CD4-positive, alpha-beta T cell (primary cell): ENCODE results near the gene PFDN1. TPM values are rescaled to one million over a fixed set of nuclear protein-coding genes. Genes with fewer than 3 reads are reported as not detected.

Source experiments
- ATAC-seq: fragments of 200-7000 bp; cut with Tn5 transposase; one replicate; pipeline ENCODE4 v1.10.0; 2022; ENCODE audit warnings: mild to moderate bottlenecking; ENCODE audit not compliant: poor library complexity
- CTCF ChIA-PET: fragments of 350-600 bp; sonication (Branson Sonifier 250); formaldehyde crosslinking; loops from one replicate; lab custom pipeline; 2021; ENCODE audit warnings: antibody characterized with exemption, inconsistent platforms; lab: Charles Lee
- POLR2A ChIA-PET: fragments of 350-600 bp; sonication (Branson Sonifier 250); formaldehyde crosslinking; loops from one replicate; lab custom pipeline; 2021; ENCODE audit warnings: antibody characterized with exemption, inconsistent platforms; lab: Charles Lee
- DNase-seq, 14 experiments: peaks; one replicate each; pipeline ENCODE4 v3.0.0-alpha.2; 2013 to 2020; ENCODE audit warnings: mixed read lengths in 2 of 14
- H3K27ac ChIP-seq, 2 donors: one replicate each; pipeline versions ENCODE4 v1.5.1 to v1.7.0; 2013; ENCODE audit warnings: low read length in 2 of 2, low read depth in 1 of 2, mild to moderate bottlenecking in 1 of 2
- H3K27me3 ChIP-seq, 2 experiments: 1 replicate in 1 of 2; 2 replicates in 1 of 2; pipeline versions ENCODE4 v1.6.1 to v1.7.0; 2013; ENCODE audit warnings: low read length in 2 of 2, control low read depth in 1 of 2, mild to moderate bottlenecking in 1 of 2, moderate library complexity in 1 of 2; ENCODE audit not compliant: insufficient read depth in 2 of 2, control insufficient read depth in 1 of 2
- H3K36me3 ChIP-seq: one replicate; pipeline ENCODE4 v1.6.1; 2013; ENCODE audit warnings: low read length, control low read depth; ENCODE audit not compliant: insufficient read depth
- H3K4me1 ChIP-seq: one replicate; pipeline ENCODE4 v1.6.1; 2013; ENCODE audit warnings: low read length, control low read depth; ENCODE audit not compliant: insufficient read depth
- H3K4me3 ChIP-seq: one replicate; pipeline ENCODE4 v1.5.1; 2013; ENCODE audit warnings: mild to moderate bottlenecking, low read length, moderate library complexity
- H3K9me3 ChIP-seq, 2 experiments: 1 replicate in 1 of 2; 2 replicates in 1 of 2; pipeline versions ENCODE4 v1.6.1 to v1.7.0; 2013; ENCODE audit warnings: low read length in 2 of 2, mild to moderate bottlenecking in 2 of 2, control low read depth in 1 of 2, moderate library complexity in 1 of 2; ENCODE audit not compliant: control insufficient read depth in 1 of 2, insufficient read depth in 1 of 2
- H3K27ac Mint-ChIP-seq: one replicate; pipeline ENCODE4 v1.8.0; 2020; ENCODE audit warnings: mixed read lengths
- H3K27me3 Mint-ChIP-seq: one replicate; pipeline ENCODE4 v1.8.0; 2021; ENCODE audit warnings: mixed read lengths
- H3K36me3 Mint-ChIP-seq: one replicate; pipeline ENCODE4 v1.8.0; 2021; ENCODE audit warnings: low read depth, mixed read lengths
- H3K4me1 Mint-ChIP-seq: one replicate; pipeline ENCODE4 v1.8.0; 2021; ENCODE audit warnings: low read depth, mixed read lengths
- H3K4me3 Mint-ChIP-seq: one replicate; pipeline ENCODE4 v1.8.0; 2020; ENCODE audit warnings: mild to moderate bottlenecking, mixed read lengths
- H3K9me3 Mint-ChIP-seq: one replicate; pipeline ENCODE4 v1.8.0; 2020; ENCODE audit warnings: mixed read lengths
- CTCF ChIP-seq: fragments of 200-600 bp; IDR thresholded peaks from one replicate; pipeline ENCODE4 v1.8.0; 2022; ENCODE audit warnings: antibody characterized with exemption, mild to moderate bottlenecking
- intact Hi-C, 2 experiments: fragments of 100-400 bp; cut with DNase I in 1 of 2; cut with micrococcal nuclease in 1 of 2; formaldehyde crosslinking; loops; one replicate each; pipeline versions ENCODE4 v1.15.1 to v1.9.0; 2023 to 2025; cut with DNase I, micrococcal nuclease
- total RNA-seq, 174 experiments: library from RNA in 2 of 174; stranded (reverse) in 2 of 174; gene quantifications; one replicate each; pipeline ENCODE4 v1.2.3 and lab custom pipeline; 2021 to 2026

PFDN1 gene
- total RNA-seq, 2 experiments from 2014 or later = 21.3 to 22.0 TPM

- peak overlapping the region; percentile 12 for H3K27ac Mint-ChIP-seq
- H3K4me1 ChIP-seq = no peaks in the 10 kb centered on the region
- intact Hi-C loops = no loop called here
- POLR2A ChIA-PET = no interaction called here
- no peak overlapping the region for H3K4me3 Mint-ChIP-seq
- H3K27me3 Mint-ChIP-seq = no peaks in the 10 kb centered on the region
- no peaks in the 10 kb centered on the region for H3K9me3 ChIP-seq
- no peak for ATAC-seq
- H3K4me3 ChIP-seq = no peak overlapping the region
- H3K9me3 Mint-ChIP-seq = no peaks in the 10 kb centered on the region
- no peak for TF ChIP-seq CTCF
- H3K36me3 ChIP-seq = peaks cover 11% of the 10 kb centered on the region
- H3K4me1 Mint-ChIP-seq = peaks cover 78% of the 10 kb centered on the region
- H3K36me3 Mint-ChIP-seq = peaks cover 41% of the 10 kb centered on the region
- no peak overlapping the region for H3K27ac ChIP-seq
- DNase-seq = peak in 6 of 14 experiments; percentile 7 to 50 (median 22)
- no peaks in the 10 kb centered on the region for H3K27me3 ChIP-seq
- CTCF ChIA-PET = interaction anchor here (0.6 to 1.2 kb wide), 2 partner anchors 9 to 697 kb away, joined by 3 to 4 read pairs; no protein-coding TSS in a partner anchor
Observed at GRCh38 chr5:140295414-140295813, 7.5 kb downstream of the PFDN1 start.

GRCh38 chr5:140294753-140295152, 8.1 kb downstream of the PFDN1 start:
- Histone ChIP-seq H3K27me3 (no peaks in the 10 kb centered on the region), H3K9me3 (no peaks in the 10 kb centered on the region), H3K27ac (no peak overlapping the region), H3K4me3 (no peak overlapping the region), H3K36me3 (peaks cover 11% of the 10 kb centered on the region), H3K4me1 (no peaks in the 10 kb centered on the region)
- Mint-ChIP-seq H3K27ac (peak overlapping the region; percentile 28), H3K4me1 (peaks cover 81% of the 10 kb centered on the region), H3K36me3 (peaks cover 37% of the 10 kb centered on the region), H3K4me3 (no peak overlapping the region), H3K9me3 (no peaks in the 10 kb centered on the region), H3K27me3 (no peaks in the 10 kb centered on the region)
- no peak for DNase-seq
- no peak for ATAC-seq
- CTCF ChIA-PET = interaction anchor here (0.9 kb wide), 1 partner anchor 8 kb away, joined by 3 read pairs; the partner anchor contains the start of gene PFDN1
- POLR2A ChIA-PET = interaction anchor here (0.8 kb wide), 1 partner anchor 8 kb away, joined by 4 read pairs; the partner anchor contains the start of gene PFDN1
- TF ChIP-seq CTCF = no peak
- intact Hi-C loops = no loop called here

- H3K36me3 Mint-ChIP-seq = peaks cover 32% of the 10 kb centered on the region
- H3K9me3 ChIP-seq = no peaks in the 10 kb centered on the region
- H3K4me1 ChIP-seq = no peaks in the 10 kb centered on the region
- ATAC-seq (no peak), DNase-seq (no peak)
- POLR2A ChIA-PET = interaction anchor here (1.4 kb wide), 1 partner anchor 9 kb away, joined by 6 read pairs; the partner anchor contains the start of gene PFDN1
- peaks cover 5% of the 10 kb centered on the region for H3K36me3 ChIP-seq
- TF ChIP-seq CTCF = no peak
- no peak overlapping the region for H3K27ac Mint-ChIP-seq
- H3K27me3 ChIP-seq = no peaks in the 10 kb centered on the region
- H3K27ac ChIP-seq = no peak overlapping the region
- H3K4me3 ChIP-seq = no peak overlapping the region
- no peak overlapping the region for H3K4me3 Mint-ChIP-seq
- no peaks in the 10 kb centered on the region for H3K9me3 Mint-ChIP-seq
- peaks cover 87% of the 10 kb centered on the region for H3K4me1 Mint-ChIP-seq
- no peaks in the 10 kb centered on the region for H3K27me3 Mint-ChIP-seq
- intact Hi-C loops = no loop called here
- CTCF ChIA-PET = interaction anchor here (0.7 to 0.9 kb wide), 2 partner anchors 9 to 18 kb away, joined by 3 read pairs; partner anchors contain the start of gene PFDN1
Observed at GRCh38 chr5:140293849-140294100, 9.1 kb downstream of the PFDN1 start.
